HG03159 (cell line): ENCODE measurements around the gene SHQ1.
A peak's percentile ranks its signal among the peaks of the same experiment; 100 is the strongest.
"Not testable (repeated sequence)": the region's sequence is repeated elsewhere in the genome, so short reads cannot be mapped to it uniquely, and the experiment has no call there.

Source experiments
- ATAC-seq: cut with Tn5 transposase; IDR thresholded peaks from one replicate; pipeline ENCODE4 v1.9.1; 2021; ENCODE audit warnings: mild to moderate bottlenecking, moderate library complexity; ENCODE audit not compliant: unreplicated experiment

Gene SHQ1

DNA sequence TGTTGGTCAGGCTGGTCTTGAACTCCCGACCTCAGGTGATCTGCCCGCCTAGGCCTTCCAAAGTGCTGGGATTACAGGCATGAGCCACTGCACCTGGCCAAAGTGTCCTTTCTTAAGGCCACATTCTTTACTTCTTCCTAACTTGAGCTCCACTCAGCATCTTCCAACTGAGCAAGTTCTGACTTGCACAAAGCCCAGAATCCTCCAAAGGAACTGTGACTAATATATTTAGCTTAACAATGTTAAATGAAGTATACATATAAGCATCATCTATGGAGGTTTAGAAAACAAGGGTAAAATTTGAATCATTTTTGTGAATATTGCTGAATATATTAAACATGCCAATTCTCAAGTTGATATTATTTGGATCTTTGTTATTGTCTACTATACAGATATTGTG is 93.7 kb downstream of the SHQ1 start:
- no peak for ATAC-seq

DNA sequence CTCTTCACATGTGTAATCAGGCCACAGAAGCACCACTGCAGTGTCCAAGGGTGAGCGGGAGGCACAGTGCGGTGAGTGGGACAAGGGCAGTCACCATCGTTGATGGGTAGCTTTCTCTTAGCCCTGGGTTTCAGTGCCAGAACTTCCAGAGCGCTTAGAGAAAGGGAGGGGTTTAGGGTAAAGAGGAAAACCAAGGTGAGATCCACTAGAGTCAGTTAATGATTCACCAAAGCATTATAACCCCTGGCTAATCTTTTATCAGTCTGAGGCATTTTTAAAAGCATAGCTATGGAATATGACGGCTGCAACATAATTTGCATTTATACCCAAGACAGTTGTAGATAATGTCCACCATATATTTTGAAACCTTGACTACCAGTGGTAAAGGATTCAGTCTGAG is 94.8 kb downstream of the SHQ1 start:
- no peak for ATAC-seq

DNA sequence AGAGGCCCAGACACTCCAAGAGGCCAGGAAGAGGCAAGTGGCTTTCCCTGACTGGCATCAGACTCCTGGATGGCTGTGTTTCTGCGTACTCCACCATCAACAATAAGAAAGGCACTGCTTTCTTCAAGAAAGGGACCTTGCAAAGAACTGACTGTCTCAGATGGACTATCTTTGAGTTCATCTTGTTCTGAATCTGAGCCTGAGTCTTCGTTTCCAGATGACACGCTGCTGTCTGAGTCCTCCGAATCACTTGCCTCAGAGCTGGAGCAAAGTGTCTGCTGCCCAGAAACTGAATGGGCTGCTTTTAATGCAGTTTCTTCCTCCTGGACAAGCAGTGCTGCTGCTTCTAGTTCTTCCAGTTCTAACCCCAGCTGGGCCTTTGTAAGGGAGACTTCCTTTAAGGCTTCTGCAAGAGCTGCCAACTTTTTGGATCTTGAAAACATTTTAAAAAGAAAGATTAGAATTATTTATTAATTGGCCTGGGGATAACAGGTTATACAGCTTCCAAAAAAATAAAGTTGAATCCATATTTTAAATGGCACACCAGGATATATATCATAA is 97.8 kb downstream of the SHQ1 start:
- no peak for ATAC-seq

DNA sequence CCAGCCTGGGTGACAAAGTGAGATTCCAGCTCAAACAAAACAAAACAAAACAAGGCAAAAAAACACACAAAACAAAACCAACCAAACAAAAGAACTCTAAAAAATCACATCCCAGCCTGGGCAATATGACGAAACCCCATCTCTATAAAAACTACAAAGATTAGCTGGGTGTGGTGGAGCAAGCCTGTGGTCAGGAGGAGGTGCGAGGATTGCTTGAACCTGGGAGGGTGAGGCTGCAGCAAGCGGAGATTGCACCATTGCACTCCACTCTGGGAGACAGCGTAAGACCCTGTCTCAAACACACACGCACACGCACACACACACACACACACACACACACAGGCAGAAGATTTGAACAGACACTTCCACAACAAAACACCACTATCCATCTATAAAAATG is 99.6 kb downstream of the SHQ1 start:
- ATAC-seq = no peak

DNA sequence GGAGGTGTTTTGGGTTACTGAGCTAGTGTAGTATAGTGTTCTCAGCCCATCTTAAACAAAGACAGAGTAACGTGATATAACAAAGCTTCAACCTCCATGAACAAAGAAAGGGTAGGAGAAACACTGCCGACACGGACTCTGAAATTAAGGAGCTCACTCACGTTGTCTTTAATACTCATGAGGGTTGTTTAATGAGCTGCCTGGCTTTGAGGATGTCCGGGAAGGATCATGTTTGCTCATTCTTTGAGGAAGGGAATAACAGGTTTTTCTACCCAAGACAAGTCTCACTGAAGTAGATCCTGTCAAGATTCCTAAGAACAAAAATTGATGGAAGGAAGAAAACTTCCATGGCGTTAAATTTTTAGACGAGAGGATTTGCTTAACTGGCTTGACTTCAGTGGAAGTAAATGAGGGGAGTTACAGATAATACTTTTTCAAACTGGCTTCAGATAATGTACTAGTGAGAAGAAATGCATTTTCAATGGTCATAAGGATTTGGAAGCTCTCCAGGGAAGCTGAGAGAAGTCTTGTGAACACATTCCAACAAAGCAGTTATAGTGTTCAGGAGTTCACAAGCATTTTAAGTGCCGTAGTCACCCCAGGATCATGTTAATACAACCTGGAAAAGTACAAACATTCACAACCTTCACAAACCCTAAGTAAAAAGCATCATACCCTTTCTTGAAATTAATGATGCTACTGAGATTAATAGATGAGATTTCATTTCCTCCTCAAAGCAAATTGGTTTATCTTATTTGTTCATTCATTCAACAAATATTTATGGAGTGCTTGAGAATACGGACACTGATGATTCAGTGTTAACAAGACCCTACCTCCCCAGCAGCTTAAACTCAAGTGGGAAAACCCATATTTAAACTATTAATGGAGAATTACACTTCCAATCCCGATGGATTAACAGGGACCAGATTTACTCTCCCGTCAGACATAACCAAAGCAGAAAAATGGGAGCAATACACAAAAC is 101.5 kb downstream of the SHQ1 start:
- no peak for ATAC-seq

DNA sequence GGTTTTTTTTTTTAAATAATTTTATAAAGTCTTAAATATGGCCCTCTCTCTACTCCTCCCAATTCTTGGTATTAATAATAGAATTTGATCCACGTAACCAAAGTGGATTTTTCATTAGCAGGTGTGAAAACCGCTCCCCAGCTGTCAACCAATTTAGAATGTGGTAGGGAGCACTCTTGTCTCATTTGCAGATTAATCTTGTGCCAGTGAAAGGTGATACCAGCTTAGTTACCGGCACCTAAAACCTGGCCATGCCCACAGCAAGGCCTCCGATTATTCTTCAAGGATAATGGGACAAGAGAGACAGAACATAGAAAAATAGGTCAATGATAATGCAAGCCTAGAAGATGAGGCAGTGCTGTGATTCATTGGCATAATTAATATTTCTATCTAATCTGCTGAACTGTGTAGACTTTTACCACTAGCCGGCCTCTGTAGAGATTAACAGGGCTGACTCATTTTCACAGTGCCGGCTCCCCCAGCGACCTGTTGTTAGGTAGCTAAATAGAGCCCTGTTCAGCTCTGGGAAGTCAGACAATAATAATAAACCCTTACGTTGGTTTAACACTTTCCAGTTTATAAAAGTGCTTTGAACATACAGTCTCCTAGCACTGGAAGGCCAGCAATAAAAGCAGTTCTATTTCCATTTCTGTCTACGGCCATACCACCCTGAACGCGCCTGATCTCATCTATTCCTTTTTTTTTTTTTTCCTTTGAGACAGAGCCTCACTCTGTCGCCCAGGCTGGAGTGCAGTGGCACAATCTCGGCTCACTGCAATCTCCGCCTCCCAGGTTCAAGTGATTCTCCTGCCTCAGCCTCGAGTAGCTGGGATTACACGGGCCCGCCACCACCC is 102.9 kb downstream of the SHQ1 start:
- no peak for ATAC-seq

DNA sequence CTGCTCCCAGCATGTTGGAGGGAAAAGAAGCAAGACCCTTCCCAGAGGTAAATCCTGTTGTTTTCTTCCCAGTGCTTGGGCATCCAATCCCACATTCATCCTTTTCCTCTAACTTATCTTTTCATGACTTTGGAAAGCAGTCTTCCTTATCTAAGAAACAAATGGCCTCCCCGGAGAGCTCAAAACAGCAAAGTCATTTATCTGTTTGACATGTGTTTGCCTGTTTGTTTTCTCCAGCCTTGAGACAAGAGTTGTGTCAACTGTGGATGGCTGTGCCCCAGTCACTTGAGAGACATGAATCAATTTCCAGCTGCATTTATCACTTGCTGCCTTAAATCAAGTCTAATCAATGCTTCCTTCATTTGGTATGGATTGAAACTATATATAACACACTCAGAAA is 103.9 kb downstream of the SHQ1 start:
- ATAC-seq = no peak

DNA sequence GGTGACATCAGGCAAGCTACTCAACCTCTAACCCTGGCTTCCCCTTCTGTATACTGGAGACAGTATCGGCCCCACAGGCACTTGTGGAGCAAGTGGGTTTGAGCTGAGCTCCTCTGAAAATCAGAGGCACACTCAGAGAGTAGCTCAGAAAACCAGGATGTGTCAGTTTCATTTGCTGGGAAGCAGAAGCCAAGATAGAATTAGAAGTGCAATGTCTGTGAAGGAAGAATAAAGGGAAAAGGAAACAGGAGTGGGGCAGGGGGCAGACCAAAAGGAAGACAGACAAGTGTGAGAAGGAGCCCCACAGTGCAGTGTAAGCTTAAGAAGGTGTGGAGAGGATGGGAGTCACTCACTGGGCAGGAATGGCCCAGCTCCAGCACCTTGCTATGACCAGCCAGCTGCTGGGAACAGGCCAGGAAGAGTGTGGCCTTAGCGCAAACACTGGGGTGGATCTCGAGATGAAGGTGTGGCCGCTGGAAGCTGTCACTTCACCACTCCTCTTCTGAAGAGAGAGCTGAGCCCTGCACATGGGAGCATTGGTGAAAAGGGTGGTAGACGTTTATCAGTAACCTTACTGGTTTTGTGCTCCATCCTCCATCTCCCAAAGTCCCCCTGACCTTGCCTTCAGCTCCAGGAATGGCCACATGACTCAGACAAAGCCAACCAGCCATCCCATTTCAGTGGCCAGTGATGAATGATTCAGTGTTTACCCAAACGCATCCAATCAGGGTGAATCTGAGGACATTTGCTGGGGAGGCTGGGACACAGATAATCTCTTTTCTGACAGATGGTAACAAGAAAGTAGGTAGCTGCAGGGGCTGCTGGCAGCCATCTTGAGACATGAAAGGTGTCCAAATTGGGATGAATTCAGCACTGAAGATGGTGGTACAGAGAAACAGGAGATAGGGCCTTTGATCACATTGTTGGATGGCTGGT is 108.4 kb downstream of the SHQ1 start:
- ATAC-seq = no peak

DNA sequence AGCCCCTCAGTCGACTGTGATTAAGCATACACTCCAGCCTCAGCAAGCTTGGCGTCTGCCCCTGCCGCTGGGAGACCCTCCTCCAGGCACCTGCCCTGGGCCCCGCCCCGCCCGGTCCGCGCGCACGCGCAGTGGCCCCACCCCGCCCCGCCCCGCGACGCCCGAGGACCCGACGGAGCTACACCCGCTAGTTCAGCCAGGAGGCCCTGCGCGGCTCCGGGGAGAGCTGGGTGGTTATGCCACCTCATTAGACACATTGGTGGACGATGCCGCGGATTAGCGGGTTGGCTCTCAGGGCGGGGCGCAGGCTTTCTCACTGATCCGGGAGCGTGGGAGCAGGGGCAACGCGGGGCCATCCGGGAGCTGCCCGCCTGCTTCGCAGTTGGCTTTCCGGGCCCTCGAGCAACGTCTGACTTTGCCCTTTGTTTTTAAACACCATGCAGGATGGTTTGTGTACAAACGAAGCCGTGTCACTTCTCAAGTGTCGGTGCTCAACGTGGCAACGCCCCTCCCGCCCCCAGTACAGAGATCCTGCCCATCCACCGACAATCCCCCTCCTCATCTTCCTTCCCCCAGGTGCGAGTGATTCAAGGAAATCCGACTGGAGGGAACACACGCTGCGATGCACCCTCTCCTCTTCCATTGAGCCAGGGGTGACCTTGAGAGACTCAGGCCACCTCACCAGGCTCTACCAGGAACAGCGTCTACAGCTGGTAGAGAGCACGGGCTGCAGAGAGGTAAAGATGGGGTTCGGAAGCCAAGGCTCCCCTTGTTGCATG is 109.3 kb downstream of the SHQ1 start:
- ATAC-seq = peak; percentile 74

DNA sequence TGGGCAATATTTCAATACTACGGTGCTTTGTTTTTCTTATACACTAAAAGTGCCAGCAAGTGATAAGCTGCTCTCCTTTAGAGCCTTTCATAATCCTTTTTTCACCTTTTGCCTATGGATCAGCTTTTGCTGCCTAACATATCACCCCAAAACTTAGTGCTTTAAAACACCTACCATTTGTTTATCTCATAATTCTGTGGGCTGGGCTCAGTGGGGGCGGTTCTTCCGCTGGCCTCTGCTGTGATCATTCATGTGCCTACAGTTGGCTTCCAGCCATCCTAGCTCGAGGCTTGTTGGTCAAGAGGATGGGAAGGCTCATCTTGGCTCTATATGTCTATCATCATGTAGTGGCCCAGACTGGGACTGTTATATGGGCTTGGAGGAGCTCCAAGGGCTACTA is 113.2 kb downstream of the SHQ1 start:
- ATAC-seq = not testable (repeated sequence)

DNA sequence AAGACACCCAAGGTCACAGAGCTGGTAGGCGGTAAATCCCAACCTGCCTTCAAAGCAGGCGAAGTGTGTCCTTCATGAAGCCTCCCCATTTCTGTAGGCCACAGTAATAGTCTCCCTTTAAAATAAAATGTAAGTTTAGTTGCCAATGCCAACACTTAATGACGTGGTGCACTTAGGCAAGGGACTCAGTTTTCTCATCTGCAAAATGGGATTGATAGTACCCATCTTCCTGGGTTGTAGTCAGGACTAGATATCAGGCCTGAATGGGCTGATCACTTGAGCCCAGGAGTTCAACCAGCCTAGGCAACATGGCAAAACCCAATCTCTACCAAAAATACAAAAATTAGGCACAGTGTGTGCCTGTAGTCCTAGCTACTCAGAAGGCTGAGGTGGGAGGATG is 114.6 kb downstream of the SHQ1 start:
- ATAC-seq = no peak

DNA sequence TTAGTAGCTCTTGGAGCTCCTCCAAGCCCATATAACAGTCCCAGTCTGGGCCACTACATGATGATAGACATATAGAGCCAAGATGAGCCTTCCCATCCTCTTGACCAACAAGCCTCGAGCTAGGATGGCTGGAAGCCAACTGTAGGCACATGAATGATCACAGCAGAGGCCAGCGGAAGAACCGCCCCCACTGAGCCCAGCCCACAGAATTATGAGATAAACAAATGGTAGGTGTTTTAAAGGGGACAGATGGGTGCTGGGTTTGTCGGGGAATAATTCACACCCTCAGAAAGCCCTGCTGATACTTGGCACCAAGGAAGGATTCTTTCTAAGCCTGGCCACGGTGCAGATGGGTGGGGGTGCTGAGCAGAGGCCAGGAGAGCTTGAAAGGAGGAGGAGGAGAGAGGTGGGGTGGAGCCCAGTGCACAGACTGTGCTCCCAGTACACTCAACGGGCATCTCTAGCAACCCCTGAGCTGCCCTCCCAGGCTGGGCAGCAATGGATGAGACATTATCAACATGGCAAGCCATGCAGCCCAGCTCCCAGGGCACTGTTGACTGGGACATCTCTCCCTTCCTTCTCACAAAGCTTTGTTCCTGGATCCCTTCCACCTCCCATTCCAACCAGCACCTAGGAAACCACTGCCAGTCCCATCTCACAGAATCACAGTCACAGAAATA is 115.4 kb downstream of the SHQ1 start:
- not testable (repeated sequence) for ATAC-seq

DNA sequence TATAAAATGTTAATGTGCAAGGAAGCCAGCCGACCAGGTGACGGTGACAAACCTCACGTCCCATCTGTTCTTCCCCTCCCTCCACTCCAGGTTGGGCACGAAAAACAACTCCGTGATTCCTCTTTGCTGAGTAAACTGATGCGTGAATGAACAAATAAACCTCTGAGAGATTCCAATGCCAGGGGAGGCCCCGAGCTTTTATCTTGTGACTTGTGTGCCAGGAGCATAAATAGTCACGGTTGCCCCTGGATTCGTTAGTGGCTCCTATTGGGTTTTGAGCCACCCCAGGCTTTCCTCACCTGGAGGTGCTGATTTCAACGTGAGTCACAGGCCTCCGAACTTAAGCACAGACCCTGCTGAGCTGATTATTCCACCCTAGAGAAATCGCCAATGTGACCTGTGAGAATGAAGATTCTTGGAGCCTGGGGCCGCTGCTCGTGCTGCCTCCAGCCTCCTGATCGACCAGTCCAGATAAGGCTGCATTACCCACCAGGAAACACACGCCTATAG is 119.2 kb downstream of the SHQ1 start:
- no peak for ATAC-seq

DNA sequence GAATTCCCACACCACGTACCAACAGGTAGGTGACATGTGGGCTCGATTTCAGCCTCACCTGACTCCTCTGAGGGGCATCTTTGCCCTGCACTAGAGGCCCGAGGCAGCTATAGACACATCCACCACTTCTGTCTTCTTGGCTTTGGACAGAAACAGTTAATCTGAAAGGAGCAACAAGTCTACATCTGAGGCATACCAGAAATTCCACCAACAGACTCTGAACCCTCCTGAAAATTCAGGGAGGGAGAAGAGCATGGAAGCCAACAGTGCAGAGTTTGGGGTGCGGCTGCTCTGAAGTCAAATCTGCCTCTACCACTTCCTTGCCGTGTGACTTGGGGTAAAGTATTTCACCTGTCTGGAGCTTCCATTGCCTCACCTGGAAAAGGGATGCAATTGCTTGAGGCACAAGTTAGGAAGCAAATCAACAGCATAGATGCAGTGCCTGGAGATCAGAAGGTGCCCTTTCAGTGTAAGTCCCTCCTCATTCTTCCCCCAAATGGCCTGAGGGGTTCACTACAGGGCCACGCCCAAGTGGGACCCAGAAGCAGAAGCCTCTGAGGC is 119.8 kb downstream of the SHQ1 start:
- ATAC-seq = no peak

DNA sequence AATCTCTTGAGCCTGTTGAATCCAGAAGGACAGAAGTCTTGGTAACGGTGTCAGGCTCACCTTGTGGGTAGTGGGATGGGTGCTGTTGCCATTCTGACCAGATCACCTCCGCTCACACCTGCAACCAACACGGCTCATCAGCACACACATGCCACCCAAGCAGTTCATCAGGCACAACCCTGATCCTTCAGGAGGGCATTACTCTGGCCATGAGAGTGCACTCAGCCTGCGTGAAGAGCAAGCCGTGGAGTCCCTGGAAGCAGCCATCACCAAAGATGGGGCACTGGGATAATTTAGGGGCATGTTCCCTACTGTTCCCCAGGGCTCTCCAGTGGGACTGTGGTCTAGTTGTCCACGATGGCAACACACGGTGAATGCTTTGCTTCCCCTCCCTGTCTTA is 120.5 kb downstream of the SHQ1 start:
- no peak for ATAC-seq

DNA sequence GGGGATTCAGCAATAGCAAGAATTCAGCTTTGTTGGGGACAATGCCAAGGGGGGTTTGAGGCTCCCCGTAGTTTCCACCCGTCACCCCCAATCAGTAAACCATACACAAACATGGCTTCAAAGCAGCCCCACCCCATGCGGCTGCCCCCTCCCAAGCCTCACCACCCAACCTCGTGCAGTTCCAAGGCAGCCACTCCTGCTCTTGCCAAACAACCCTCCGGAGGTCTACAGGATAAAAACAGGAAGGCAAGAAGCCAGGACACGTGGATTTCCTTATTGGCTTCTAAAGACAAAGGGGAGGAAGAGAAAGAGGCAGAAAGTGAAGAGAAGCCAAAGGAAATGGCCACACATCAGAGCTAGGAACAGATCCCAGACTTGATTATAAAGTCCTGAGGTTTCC is 121.1 kb downstream of the SHQ1 start:
- no peak for ATAC-seq

DNA sequence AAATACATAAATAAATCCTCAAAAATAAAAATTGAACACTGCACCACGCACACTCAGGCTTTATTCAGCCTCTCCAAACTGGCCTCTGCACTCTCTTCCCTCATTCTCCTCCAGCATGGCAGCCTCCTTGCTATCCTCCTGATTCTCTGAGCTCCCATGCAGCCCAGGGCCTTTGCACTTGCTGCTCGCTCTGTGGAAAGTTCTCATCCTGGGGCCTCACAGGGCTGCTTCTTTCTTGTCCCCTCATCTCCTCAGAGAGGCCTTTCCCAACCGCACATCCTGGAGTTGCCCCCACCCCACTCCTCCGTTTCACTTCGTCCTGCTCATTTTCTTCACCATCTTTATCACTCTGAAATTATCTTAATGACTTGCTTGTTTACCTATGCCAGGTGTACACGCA is 123.0 kb downstream of the SHQ1 start:
- ATAC-seq = no peak

DNA sequence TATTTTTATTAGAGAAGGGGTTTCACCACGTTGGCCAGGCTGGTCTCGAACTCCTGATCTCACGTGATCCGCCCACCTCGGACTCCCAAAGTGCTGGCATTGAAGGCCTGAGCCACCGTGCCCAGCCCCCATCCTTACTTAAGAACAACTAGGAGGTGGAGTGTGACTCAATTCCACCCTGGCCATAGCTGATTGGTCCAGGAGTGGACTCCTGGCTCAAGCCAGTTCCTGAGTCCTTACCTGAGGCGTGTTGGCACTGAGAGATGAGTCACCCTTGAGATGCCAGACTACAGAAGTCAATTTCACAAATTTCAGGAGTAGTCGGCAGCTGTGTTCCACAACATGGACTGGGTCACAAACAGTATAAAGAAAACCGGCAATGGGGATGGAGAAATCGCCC is 124.2 kb downstream of the SHQ1 start:
- no peak for ATAC-seq
